Endodermal cell (in vitro differentiated cells): ENCODE data around the gene F13A1. TPM values are rescaled to one million over a fixed set of nuclear protein-coding genes. Genes with fewer than 3 reads are reported as not detected.
A peak's percentile ranks its signal among the peaks of the same experiment; 100 is the strongest.

Experiments used
- DNase-seq: peaks from one replicate; pipeline ENCODE4 v3.0.0-alpha.2; 2017
- H3K27ac ChIP-seq: 2 replicates; pipeline ENCODE4 v1.5.1; 2013; ENCODE audit warnings: mild to moderate bottlenecking, low read depth, low read length, moderate library complexity
- H3K27me3 ChIP-seq: 2 replicates; pipeline ENCODE4 v1.6.1; 2013; ENCODE audit warnings: mild to moderate bottlenecking, low read length, moderate library complexity; ENCODE audit not compliant: insufficient read depth, control insufficient read depth, poor library complexity, severe bottlenecking
- H3K36me3 ChIP-seq: 2 replicates; pipeline ENCODE4 v1.7.0; 2013; ENCODE audit warnings: mild to moderate bottlenecking, low read length, moderate library complexity; ENCODE audit not compliant: control insufficient read depth, insufficient read depth
- H3K4me1 ChIP-seq: one replicate; pipeline ENCODE4 v1.7.0; 2013; ENCODE audit warnings: low read length; ENCODE audit not compliant: control insufficient read depth, insufficient read depth
- H3K4me3 ChIP-seq: 2 replicates; pipeline ENCODE4 v1.5.1; 2013; ENCODE audit warnings: mild to moderate bottlenecking, low read length, moderate library complexity
- H3K9ac ChIP-seq: 2 replicates; pipeline ENCODE4 v1.6.1; 2013; ENCODE audit warnings: mild to moderate bottlenecking, low read length, moderate library complexity; ENCODE audit not compliant: poor library complexity, severe bottlenecking; ENCODE audit errors: extremely low read depth
- H3K9me3 ChIP-seq: 2 replicates; pipeline ENCODE4 v1.6.1; 2013; ENCODE audit warnings: mild to moderate bottlenecking, low read length, moderate library complexity; ENCODE audit not compliant: control insufficient read depth
- H3K27ac Mint-ChIP-seq: 2 replicates; pipeline ENCODE4 v1.8.0; 2020; ENCODE audit warnings: mixed read lengths
- H3K27me3 Mint-ChIP-seq: 2 replicates; pipeline ENCODE4 v1.8.0; 2021; ENCODE audit warnings: mild to moderate bottlenecking, mixed read lengths; ENCODE audit not compliant: insufficient read depth
- H3K36me3 Mint-ChIP-seq: 2 replicates; pipeline ENCODE4 v1.8.0; 2020; ENCODE audit warnings: low read depth, mixed read lengths
- H3K4me1 Mint-ChIP-seq: 2 replicates; pipeline ENCODE4 v1.8.0; 2020; ENCODE audit warnings: mixed read lengths
- H3K4me3 Mint-ChIP-seq: 2 replicates; pipeline ENCODE4 v1.8.0; 2020; ENCODE audit warnings: mild to moderate bottlenecking, moderate library complexity, mixed read lengths
- H3K9me3 Mint-ChIP-seq: 2 replicates; pipeline ENCODE4 v1.8.0; 2020; ENCODE audit warnings: mild to moderate bottlenecking, mixed read lengths
- WGBS, 2 experiments: methylation state at CpG; one replicate each; pipeline versions ENCODE4 v1.1.5 to v1.1.7; 2013; ENCODE audit warnings: missing lambda C conversion rate in 2 of 2, mixed read lengths in 1 of 2; ENCODE audit not compliant: insufficient coverage in 1 of 2, insufficient read length in 1 of 2; 5-methylcytosine and 5-hydroxymethylcytosine counted together
- total RNA-seq, 2 donors: library from RNA; stranded (reverse); fragmentation: NEBNext Ultra II Directional in 1 of 2; extraction: Animal tissue kit (Norgen Biotek cat#: 25700) in 1 of 2; gene quantifications; 2 replicates in 1 of 2; 3 replicates in 1 of 2; pipeline ENCODE4 v1.2.1, GENCODE V29; 2021
- TF ChIP-seq, protein P1 (sequence below): fragments of 200-600 bp; sonication (generic); conservative IDR thresholded peaks from 2 replicates; pipeline ENCODE4 v1.5.0; 2021; ENCODE audit warnings: antibody characterized with exemption, mild to moderate bottlenecking

F13A1 gene
- total RNA-seq, 2 donors from 2014 or later: 1.1 to 1.3 TPM

DNA sequence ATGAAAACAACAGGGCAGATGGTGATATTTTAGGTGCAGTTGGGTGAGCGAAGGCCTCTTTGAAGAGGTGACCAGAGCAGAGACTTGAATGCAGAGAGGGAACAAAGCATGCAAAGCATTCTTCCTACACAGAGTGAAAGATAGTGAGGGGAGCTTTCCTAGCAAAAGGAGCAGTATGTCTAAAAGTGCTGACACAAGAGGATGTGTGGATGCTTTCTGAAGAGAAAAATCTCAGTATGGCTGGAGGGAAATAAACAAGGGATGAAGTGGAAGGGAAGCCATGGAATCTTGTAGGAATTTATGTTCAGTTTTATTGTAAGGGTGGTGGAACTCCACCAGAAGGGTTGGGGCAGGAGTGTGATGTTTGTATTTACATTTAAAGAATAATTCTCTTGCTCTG is 128.6 kb downstream of the F13A1 start:
- no peak overlapping the region for H3K27ac ChIP-seq
- DNase-seq: no peak
- no peaks in the 10 kb centered on the region for H3K4me1 ChIP-seq
- Mint-ChIP-seq H3K27me3 (peaks cover 7% of the 10 kb centered on the region), H3K4me1 (peaks cover 3% of the 10 kb centered on the region), H3K4me3 (no peak overlapping the region), H3K9me3 (peaks cover 7% of the 10 kb centered on the region), H3K36me3 (no peaks in the 10 kb centered on the region), H3K27ac (no peak overlapping the region)
- TF ChIP-seq, protein P1, sequence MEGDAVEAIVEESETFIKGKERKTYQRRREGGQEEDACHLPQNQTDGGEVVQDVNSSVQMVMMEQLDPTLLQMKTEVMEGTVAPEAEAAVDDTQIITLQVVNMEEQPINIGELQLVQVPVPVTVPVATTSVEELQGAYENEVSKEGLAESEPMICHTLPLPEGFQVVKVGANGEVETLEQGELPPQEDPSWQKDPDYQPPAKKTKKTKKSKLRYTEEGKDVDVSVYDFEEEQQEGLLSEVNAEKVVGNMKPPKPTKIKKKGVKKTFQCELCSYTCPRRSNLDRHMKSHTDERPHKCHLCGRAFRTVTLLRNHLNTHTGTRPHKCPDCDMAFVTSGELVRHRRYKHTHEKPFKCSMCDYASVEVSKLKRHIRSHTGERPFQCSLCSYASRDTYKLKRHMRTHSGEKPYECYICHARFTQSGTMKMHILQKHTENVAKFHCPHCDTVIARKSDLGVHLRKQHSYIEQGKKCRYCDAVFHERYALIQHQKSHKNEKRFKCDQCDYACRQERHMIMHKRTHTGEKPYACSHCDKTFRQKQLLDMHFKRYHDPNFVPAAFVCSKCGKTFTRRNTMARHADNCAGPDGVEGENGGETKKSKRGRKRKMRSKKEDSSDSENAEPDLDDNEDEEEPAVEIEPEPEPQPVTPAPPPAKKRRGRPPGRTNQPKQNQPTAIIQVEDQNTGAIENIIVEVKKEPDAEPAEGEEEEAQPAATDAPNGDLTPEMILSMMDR: no peak
- 94 to 100% methylated on average over 1 of the region's 1 CpG for WGBS, 2 experiments
- no peak overlapping the region for H3K9ac ChIP-seq
- no peaks in the 10 kb centered on the region for H3K9me3 ChIP-seq
- H3K36me3 ChIP-seq: no peaks in the 10 kb centered on the region
- no peaks in the 10 kb centered on the region for H3K27me3 ChIP-seq
- H3K4me3 ChIP-seq: no peak overlapping the region

GRCh38 chr6:6191476-6191875 is 129.0 kb downstream of the F13A1 start:
- WGBS, 2 experiments: 58 to 63% methylated on average over 1 to 2 of the region's 2 CpGs
- Mint-ChIP-seq H3K9me3 (peaks cover 8% of the 10 kb centered on the region), H3K4me3 (no peak overlapping the region), H3K27me3 (peaks cover 7% of the 10 kb centered on the region), H3K27ac (no peak overlapping the region), H3K36me3 (no peaks in the 10 kb centered on the region), H3K4me1 (peaks cover 3% of the 10 kb centered on the region)
- Histone ChIP-seq H3K4me3 (no peak overlapping the region), H3K27me3 (no peaks in the 10 kb centered on the region), H3K27ac (no peak overlapping the region), H3K36me3 (no peaks in the 10 kb centered on the region), H3K9ac (no peak overlapping the region), H3K4me1 (no peaks in the 10 kb centered on the region), H3K9me3 (no peaks in the 10 kb centered on the region)
- peak; percentile 78 for DNase-seq
- TF ChIP-seq, protein P1: no peak

DNA sequence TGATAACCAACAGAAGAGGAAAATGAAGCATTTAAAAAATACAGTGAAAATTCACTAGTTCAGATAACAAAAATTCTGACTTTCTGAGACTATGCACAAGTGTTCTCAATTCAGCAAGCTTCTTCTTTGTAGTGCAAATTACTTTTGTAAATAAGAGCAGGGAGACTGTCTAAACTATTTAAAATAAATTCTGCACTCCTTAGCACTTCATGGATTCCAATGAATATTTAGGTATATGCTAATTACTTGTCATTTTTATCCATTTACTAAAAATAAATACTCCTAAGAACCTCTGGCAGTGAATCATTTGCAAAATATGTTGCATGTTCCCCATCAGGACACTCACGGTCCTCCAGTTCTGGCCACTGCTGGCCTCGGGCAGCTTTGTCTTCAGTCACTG is 139.8 kb downstream of the F13A1 start:
- Histone ChIP-seq H3K27me3 (no peaks in the 10 kb centered on the region), H3K9me3 (no peaks in the 10 kb centered on the region), H3K4me1 (no peaks in the 10 kb centered on the region), H3K36me3 (no peaks in the 10 kb centered on the region), H3K9ac (no peak overlapping the region), H3K4me3 (no peak overlapping the region), H3K27ac (no peak overlapping the region)
- Mint-ChIP-seq H3K27me3 (no peaks in the 10 kb centered on the region), H3K4me1 (peaks cover 3% of the 10 kb centered on the region), H3K27ac (no peak overlapping the region), H3K36me3 (no peaks in the 10 kb centered on the region), H3K4me3 (no peak overlapping the region), H3K9me3 (no peaks in the 10 kb centered on the region)
- 70 to 88% methylated on average over 2 of the region's 2 CpGs for WGBS, 2 experiments
- DNase-seq: no peak
- TF ChIP-seq, protein P1: no peak
